Upper lobe of right lung (tissue), 1 donor: Measurements from ENCODE around the gene SLC35B2. TPM values are rescaled to one million over a fixed set of nuclear protein-coding genes. Genes with fewer than 3 reads are reported as not detected.

Source experiments
- ATAC-seq: fragments of 200-7000 bp; cut with Tn5 transposase; one replicate; pipeline ENCODE4 v1.9.1; 2020; ENCODE audit warnings: mild to moderate bottlenecking, moderate library complexity
- DNase-seq: peaks from one replicate; pipeline ENCODE4 v3.0.0-alpha.2; 2020
- H3K27ac ChIP-seq: fragments of 200-600 bp; one replicate; pipeline ENCODE4 v1.8.0; 2022
- H3K27me3 ChIP-seq: fragments of 200-600 bp; one replicate; pipeline ENCODE4 v1.8.0; 2022; ENCODE audit warnings: mild to moderate bottlenecking
- H3K36me3 ChIP-seq: fragments of 200-600 bp; one replicate; pipeline ENCODE4 v1.8.0; 2022
- H3K4me1 ChIP-seq: fragments of 200-600 bp; one replicate; pipeline ENCODE4 v1.8.0; 2022
- H3K4me3 ChIP-seq: fragments of 200-600 bp; one replicate; pipeline ENCODE4 v1.8.0; 2022; ENCODE audit warnings: mild to moderate bottlenecking
- H3K9me3 ChIP-seq: fragments of 200-600 bp; one replicate; pipeline ENCODE4 v1.8.0; 2022
- intact Hi-C: fragments of 100-400 bp; cut with DNase I; formaldehyde crosslinking; loops from one replicate; pipeline ENCODE4 v1.11.0; 2022
- total RNA-seq: library from RNA; stranded (reverse); fragmentation: NEBNext Ultra II Directional; extraction: Animal tissue kit (Norgen Biotek cat#: 25700); gene quantifications from one replicate; pipeline ENCODE4 v1.2.1, GENCODE V29; 2021
- TF ChIP-seq, protein P1 (sequence below): fragments of 200-600 bp; IDR thresholded peaks from one replicate; pipeline ENCODE4 v1.8.0; 2022; ENCODE audit warnings: antibody characterized with exemption
- donor health status: DM: no; HTN: yes; CAD: no; lungs with severe emphysema.

SLC35B2 gene
- total RNA-seq, 1 donor from 2014 or later = 32.3 TPM

GRCh38 chr6:44220913-44221290, 36.4 kb downstream of the SLC35B2 start:
- intact Hi-C loops = no loop called here
- Histone ChIP-seq H3K4me3 (no peak overlapping the region), H3K27ac (peak overlapping the region; percentile 84), H3K4me1 (peaks cover 66% of the 10 kb centered on the region), H3K36me3 (no peaks in the 10 kb centered on the region), H3K9me3 (no peaks in the 10 kb centered on the region), H3K27me3 (no peaks in the 10 kb centered on the region)
- ATAC-seq = no peak
- DNase-seq = no peak
- TF ChIP-seq, protein P1, sequence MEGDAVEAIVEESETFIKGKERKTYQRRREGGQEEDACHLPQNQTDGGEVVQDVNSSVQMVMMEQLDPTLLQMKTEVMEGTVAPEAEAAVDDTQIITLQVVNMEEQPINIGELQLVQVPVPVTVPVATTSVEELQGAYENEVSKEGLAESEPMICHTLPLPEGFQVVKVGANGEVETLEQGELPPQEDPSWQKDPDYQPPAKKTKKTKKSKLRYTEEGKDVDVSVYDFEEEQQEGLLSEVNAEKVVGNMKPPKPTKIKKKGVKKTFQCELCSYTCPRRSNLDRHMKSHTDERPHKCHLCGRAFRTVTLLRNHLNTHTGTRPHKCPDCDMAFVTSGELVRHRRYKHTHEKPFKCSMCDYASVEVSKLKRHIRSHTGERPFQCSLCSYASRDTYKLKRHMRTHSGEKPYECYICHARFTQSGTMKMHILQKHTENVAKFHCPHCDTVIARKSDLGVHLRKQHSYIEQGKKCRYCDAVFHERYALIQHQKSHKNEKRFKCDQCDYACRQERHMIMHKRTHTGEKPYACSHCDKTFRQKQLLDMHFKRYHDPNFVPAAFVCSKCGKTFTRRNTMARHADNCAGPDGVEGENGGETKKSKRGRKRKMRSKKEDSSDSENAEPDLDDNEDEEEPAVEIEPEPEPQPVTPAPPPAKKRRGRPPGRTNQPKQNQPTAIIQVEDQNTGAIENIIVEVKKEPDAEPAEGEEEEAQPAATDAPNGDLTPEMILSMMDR = no peak

DNA sequence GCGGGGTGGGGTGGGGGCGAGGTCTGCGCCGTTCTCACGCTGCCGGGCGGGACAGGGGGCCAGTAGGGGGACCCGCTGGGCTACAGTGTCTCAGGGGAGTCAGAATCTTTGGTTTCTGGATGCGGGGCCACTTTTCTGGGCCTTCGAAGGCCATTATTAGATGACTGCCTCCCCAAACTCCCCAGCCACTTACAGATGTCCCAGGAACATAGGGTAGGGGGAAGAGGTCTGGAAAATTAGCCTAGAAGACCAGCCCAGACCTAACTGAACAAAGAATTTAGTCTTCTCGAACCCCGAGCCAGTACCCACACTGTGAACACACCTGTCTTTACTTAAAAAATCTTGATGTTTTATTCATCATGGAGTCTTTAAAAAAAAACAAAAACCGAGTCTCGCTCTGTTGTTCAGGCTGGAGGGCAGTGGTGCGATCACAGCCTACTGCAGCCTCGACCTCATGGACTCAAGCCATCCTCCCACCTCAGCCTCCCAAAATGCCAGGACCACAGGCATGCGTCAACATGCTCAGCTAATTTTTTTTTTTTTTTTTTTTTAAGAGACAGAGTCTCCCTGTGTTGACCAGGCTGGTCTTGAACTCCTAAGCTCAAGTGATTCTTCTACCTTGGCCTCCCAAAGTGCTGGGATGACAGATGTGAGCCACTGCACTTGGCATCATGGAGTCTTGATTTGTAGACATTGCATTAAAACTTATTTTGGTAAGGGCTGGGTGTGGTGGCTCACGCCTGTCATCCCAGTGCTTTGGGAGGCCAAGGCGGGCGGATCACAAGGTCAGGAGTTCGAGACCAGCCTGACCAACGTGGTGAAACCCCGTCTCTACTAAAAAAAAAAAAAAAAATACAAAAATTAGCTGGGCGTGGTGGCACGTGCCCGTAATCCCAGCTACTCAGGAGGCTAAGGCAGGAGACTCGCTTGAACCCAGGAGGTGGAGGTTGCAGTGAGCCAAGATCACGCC, 37.2 kb downstream of the SLC35B2 start:
- Histone ChIP-seq H3K27ac (peak overlapping the region; percentile 84), H3K36me3 (no peaks in the 10 kb centered on the region), H3K4me1 (peaks cover 66% of the 10 kb centered on the region), H3K27me3 (no peaks in the 10 kb centered on the region), H3K4me3 (peak overlapping the region; percentile 62), H3K9me3 (no peaks in the 10 kb centered on the region)
- TF ChIP-seq, protein P1 = peak; percentile 3
- intact Hi-C loops = no loop called here
- ATAC-seq (no peak), DNase-seq (no peak)

GRCh38 chr6:44219053-44219814, 38.1 kb downstream of the SLC35B2 start:
- peak overlapping the region; percentile 84 for H3K27ac ChIP-seq
- DNase-seq = peak; percentile 94
- H3K4me1 ChIP-seq = peaks cover 60% of the 10 kb centered on the region

GRCh38 chr6:44217332-44218143, 39.8 kb downstream of the SLC35B2 start:
- ATAC-seq (no peak), DNase-seq (peak; percentile 75)
- intact Hi-C loops = no loop called here
- H3K4me3 ChIP-seq = no peak overlapping the region
- no peaks in the 10 kb centered on the region for H3K9me3 ChIP-seq
- TF ChIP-seq, protein P1 = no peak
- H3K27ac ChIP-seq = peak overlapping the region; percentile 84
- no peaks in the 10 kb centered on the region for H3K36me3 ChIP-seq
- H3K27me3 ChIP-seq = no peaks in the 10 kb centered on the region
- H3K4me1 ChIP-seq = peaks cover 49% of the 10 kb centered on the region

More at GRCh38 chr6:44219053-44219814, 38.1 kb downstream of the SLC35B2 start:
- intact Hi-C loops = no loop called here
- TF ChIP-seq, protein P1 = no peak
- peak; percentile 80 for ATAC-seq
- Histone ChIP-seq H3K9me3 (no peaks in the 10 kb centered on the region), H3K36me3 (no peaks in the 10 kb centered on the region), H3K4me3 (peak overlapping the region; percentile 62), H3K27me3 (no peaks in the 10 kb centered on the region)

DNA sequence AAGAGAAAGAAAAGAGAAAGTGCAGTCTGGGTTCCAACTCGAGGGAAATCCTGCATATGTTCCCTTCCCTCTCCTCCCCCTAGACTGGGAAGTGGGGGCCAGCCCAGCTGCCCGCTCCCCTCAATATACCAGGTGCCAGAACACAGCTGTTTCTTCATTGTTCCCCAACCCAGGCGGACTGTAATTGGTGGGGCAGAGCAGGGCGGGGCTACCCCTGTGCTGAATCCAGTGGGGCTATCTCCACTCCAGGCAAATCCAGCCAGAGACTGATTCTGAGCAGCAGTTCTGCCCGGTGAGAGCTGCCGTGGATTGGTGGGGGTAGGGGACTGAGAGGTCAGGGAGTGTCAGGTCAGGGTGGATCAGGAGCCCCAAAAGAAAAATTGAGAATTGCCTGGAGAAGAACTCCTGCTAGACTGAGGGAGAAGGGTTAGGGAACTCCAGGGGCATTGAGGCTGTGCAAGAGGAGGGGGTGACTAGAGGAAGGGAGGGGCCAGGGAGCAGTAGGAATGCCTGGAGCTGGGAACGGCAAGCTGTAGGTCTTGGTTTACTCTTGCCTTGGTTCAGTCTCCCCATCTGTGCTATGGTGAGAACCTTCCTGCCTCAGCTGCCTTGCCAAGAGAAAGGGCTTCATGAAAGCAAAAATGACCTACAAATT, 40.5 kb downstream of the SLC35B2 start, which contains the start of gene MYMX:
Gene MYMX (plus strand): TSS at position 250 of the 655 bp plus-strand sequence. CDS start 546 bp downstream, outside the sequence.
- no peak for DNase-seq
- TF ChIP-seq, protein P1 = no peak
- intact Hi-C loops = no loop called here
- Histone ChIP-seq H3K4me3 (no peak within 1 kb of the TSS), H3K27ac (peak within 1 kb of the TSS; percentile 84), H3K9me3 (no peaks in the 10 kb centered on the region), H3K4me1 (peaks cover 42% of the 10 kb centered on the region), H3K27me3 (no peaks in the 10 kb centered on the region), H3K36me3 (no peaks in the 10 kb centered on the region)
- ATAC-seq = no peak
